Measurements from ENCODE around the gene GRIP1. TPM values are rescaled to one million over a fixed set of nuclear protein-coding genes. Genes with fewer than 3 reads are reported as not detected.

GRIP1 gene
- total RNA-seq, 1 donor from 2014 or later: 0.80 TPM

DNA sequence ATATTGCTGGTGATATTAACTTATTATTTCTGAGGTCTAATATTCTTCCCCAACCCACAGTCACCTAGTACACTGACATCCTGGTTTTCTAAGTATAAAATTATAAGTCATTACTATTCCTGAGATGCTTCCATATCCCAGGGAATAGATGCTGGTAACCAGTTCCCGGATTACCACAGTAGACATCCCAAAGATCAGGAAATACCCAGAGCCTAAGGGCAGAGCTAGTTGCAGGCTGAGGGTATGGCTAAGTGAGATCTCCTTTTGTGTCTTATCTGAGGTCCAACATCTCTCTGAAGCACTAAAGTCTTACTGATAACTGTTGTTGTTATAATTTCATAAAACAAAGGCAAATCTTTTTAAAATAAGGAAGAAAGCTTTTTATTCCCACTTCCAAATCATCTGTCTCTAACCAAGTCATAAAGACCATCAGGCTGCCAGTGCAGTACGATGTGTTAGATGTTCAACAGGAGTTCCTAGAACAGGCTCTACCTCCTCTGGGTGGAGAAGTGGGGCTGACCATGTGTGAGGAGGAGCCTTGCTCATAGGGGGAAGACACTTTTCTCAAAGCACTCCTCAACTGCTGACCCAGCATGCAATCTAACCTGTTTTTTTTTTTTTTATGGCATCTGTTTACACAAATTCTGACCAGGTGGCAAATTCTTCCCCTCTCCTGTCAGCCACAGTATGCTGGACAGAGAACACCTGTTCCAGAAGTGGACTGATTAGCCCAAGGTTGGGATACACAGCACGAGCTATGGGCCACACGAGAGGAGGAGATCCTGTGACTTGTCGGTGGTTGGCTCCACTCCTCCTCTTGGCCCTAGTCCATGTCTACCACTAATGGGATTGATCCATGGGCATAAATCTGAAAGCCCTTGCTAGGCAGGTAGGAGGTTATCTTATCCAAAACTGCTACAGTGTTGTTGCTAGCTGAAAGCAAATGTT is 16.1 kb upstream of the GRIP1 start:
- no peak for DNase-seq (ENCODE audit: low read depth)

DNA sequence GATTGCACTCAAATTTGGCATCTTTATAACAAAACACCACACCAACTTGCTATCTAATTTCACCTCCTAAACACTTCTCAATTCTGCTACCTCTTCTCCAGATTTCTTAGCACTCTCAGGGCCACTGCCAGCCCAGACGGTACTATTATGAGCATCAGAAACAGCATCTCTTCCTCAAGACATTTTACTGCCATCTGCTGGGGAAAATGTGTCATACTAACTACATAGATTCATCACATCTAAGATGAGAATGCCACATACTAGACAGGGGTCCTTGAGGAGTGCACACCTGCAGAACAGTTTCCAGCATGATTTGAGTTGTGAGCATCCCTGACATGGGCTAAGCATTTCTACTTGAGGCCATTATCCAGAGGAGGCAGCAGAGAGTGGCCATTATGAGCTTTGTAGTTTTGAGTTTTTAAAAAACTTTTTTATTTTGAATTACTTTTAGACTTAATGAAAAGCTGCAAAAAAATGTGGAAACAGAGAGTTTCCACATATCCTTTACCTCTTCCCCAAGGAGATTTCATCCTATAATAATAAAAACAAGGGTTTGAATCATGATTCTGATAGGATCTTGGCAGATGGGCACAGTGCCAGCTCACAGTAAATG is 15.1 kb upstream of the GRIP1 start:
- DNase-seq (ENCODE audit: low read depth): peak; percentile 70

DNA sequence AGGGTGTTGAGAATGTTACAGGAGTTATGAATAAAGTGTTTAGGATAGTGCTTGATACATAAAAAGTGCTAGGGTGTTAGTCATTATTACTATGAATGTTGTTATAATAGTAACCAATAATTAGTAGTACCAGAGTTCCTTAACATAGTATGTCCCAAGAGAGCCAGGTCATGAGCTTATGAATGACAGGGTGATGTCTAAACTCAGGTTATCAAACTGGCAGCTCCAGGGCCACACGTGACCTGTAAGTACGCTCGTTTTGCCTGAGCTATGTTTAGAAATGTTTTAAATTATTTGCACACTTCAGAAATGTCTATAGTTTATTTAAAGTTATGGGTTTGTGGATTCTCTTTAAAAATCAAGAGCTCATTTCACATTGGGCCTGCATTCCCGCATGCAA is 14.1 kb upstream of the GRIP1 start:
- DNase-seq (ENCODE audit: low read depth): no peak

DNA sequence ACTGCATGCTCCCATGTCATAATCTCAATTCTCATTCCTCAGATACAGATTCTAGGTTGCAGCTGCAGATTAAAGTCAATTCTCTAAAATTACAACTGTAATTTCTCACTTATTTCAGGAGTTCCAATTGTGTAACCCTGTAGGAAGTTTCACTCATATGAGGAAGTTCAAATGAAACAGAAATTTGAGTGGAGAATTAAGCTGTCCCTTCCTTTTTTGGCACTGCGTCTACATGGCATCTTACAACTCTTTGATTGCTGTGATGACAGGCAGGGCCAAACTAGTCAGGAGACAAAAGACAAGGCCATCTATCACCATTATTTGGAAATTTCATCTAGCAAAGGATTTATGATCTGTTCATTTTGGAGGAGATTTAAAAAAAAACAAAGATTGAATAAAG is 13.3 kb upstream of the GRIP1 start:
- DNase-seq (ENCODE audit: low read depth): no peak

DNA sequence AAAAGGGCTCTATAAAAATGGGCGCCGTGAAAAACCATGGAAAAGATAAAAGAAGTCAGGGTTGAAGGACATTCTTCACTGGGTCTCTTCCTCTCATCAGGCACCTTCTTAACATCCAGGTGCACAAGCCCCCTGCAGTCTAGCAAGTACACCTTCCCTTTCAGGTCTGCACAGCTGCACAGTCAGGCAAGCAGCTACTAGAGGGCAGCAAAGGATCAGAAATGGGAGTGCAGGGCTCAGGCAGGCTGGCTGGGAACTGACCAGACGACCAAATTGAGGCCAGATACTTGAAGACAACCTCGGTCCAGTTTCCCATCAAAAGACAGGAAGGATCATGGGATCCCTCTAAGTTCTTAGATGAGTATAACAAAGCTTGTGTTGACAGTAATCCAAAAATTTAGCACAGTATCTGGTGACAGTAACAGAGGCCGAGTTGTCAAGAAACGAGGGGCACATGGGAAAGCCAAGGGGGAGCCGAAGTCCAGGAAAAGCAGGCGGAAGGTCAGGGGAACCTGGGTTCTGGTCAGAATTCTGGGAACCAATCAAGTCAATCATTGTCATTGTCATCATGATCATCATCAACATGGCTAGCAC is 10.1 kb upstream of the GRIP1 start:
- DNase-seq (ENCODE audit: low read depth): peak; percentile 28

DNA sequence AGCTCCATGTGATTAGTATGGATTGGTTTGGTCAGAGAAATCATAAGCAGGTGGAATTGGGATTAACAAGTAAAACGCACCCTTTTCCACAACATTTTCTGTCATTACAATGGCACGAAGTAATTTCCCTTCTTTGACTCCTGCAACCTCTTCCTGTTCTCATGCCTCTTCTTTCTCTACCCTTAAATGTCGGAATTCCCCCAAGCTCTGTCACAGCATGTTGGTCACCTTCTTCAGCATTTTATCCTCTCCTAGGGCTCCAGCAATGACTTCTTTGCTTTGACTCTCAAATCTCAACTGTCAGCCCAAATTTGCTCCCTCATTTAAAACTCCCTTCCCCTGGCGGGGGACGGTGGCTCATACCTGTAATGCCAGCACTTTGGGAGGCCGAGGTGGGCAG is 5.3 kb upstream of the GRIP1 start:
- DNase-seq (ENCODE audit: low read depth): no peak

DNA sequence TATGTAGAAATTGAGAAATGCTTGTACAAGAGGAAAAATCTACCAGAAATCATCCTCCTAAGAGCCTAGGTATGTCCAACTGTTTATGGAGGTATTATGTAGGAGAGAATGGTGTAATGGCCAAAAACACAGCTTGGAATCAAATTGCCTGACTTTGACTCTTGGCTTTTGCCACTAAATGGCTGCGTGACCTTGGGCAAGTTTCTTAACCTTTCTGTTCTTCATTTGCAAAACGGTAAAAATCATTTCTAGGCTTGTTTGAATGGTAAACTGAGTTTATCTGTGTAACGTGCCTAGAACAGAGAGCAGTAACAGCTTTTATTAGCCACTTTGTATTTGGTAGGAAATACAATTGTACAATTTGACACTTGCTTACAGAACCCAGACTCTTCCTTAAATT is 4.9 kb upstream of the GRIP1 start:
- DNase-seq (ENCODE audit: low read depth): no peak

DNA sequence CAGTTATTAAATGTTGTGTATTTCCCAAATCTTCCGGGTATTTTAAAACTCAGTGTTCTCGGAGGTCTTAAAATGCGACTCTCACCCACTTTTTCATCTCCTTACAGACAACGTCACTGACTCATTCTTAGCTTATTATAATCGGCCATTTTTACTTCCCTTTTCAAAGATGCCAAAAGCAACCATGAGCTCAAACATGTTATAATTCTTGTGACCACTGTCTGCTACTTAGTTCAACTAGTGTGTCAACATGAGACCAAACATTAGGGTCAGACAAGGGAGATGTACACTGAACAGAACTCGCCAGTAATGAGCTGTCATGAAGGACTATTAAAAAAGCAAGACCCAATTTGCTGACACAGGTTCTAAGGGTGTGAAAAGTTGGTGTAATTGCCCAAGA is 4.2 kb upstream of the GRIP1 start:
- no peak for DNase-seq (ENCODE audit: low read depth)

DNA sequence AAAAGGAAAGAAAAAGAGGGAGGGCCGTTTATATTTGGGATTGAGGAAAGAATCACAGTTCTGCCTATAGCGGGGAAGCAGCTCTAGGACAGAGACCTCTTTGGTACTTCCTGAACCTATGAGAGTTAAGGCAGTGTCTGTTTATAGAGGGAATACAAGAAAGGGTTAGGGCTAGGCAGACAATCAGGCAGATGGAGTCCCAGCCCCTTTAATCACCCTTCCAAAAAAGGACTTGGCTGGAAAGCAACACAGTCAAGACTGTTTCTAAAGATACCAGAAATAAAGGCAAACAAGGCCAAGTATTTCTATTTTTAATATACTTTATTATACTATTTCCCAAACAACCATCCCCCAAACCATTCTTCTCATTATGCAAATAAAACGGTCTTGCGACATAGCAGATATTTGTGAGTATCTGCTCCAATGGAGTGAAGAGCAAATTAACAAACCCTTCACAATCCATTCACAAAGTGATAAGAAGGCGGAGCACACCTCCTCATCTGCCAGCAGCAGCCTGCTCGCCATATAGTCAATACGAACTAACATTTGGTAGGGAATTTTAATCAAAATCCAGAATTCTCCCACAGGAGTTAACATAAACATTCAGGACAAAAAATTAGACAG is 697 bp upstream of the GRIP1 start:
- no peak for DNase-seq (ENCODE audit: low read depth)

DNA sequence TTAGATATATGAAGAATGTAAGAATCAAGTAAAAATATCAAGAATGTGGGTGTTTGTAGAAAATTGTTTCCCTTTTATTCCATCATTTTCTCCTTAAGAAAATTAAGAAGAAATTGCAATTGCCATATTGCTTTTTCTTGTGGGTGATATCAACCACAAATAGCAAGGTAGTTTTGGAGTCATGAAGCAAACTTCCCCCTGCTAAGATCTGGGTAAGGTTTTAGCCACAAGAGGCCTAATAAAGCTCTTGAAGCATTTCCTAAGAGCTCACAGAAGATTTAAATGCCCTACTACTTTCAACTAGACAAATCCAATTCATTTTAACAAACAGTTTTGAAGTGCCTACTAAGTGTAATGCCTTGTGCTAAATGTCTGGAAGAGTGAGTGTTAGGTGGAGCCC is 2.6 kb downstream of the GRIP1 start:
- DNase-seq (ENCODE audit: low read depth): no peak

DNA sequence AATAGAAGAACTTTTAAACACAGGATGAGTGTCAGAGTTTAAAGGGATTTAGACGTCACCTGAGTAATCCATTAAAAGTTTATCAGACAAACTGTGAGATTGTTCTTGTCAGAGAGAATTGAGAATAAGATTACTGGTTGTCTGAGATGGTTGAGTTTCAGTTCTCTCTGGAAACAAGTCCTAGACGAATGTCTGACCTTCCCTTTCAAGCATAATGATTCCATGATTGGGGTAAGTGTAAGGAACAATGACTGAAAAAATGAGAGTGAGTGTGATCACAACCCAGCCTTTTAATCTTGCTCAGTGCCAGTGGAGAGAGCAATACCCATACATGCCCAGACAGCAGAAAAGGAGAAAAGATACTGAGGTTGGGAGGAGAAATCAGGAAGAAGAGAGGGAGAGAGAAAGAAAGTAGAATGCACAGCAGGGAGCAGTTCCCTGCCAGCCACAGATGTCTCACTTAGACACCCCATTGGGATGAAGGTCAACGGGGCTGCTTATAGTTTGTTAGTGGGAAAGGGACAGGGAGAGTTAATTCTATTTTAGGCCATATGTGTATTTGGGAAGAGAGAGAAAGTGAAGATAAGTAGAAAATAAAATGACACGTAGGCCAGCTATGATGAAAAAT is 4.3 kb downstream of the GRIP1 start:
- DNase-seq (ENCODE audit: low read depth): no peak

DNA sequence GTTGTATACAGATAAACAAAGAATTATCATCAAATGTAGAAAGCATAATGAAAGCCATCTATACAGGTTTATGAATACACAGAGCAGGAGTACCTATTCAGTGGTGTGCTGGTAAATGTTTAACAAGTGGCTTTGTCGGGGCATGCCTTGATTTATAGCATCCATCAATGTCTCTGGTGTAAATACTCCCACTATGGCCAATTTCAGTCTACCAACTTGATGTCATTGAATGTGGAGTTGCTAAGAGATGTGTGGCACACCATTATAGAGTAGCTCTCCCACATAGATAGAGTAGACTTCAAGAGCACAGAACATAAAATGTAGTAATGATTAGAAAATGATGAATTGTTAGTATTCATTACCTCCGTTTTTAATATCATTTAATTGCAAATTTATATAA is 9.3 kb downstream of the GRIP1 start:
- no peak for DNase-seq (ENCODE audit: low read depth)

DNA sequence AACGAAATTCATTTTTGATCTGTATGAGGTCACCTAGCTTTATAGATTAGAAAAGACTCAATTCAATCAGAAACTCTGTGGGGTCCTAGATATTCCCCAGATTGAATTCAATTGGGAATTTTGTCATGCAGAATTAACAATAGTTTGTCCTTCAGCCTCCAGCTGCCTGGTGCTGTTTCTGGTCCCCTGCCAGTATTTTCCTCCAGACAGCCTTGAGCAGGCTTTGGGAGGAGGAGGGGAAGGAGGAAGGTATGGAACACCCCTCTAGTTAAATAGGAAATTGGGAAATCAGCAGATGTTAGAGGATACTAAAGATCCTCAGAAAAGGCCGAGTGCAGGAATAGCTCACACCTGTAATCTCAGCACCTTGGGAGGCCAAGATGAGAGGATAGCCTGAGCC is 10.6 kb downstream of the GRIP1 start:
- no peak for DNase-seq (ENCODE audit: low read depth)

DNA sequence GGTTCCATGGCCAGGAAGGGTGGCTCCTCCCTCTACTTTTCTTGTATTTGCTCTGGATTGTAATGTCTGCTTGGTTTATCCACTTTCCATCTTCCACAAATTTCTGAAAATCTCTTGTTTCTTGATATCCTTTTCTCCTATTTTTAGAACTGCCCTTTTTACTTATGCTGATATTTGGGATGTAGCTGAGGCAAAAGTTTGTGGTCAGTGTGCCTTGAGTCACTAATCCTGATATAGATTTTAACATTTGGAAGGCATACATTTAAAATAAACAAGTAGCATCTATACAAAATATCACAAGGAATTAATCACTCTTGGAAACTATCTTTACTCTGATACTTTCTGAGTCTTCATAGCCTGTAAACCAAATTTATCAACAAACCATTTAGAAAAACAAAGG is 11.0 kb downstream of the GRIP1 start:
- DNase-seq (ENCODE audit: low read depth): no peak

DNA sequence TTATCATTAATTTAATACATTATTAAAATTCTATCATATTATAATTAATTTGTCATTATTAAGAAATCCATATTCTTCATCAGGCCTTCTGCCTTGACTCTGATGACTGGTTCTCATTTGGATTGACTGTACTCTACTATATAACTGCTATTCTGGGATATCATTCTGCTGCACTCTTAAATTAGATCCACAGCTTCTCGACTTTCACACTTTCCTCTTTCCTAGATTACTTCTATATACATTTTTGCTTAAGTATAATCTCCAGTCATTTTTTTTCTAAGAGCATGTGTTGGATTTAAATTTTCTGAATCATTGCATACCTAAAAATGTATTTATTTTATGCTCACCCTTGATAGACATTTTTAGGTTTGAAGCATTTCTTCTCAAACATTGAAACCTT is 12.4 kb downstream of the GRIP1 start:
- DNase-seq (ENCODE audit: low read depth): no peak

DNA sequence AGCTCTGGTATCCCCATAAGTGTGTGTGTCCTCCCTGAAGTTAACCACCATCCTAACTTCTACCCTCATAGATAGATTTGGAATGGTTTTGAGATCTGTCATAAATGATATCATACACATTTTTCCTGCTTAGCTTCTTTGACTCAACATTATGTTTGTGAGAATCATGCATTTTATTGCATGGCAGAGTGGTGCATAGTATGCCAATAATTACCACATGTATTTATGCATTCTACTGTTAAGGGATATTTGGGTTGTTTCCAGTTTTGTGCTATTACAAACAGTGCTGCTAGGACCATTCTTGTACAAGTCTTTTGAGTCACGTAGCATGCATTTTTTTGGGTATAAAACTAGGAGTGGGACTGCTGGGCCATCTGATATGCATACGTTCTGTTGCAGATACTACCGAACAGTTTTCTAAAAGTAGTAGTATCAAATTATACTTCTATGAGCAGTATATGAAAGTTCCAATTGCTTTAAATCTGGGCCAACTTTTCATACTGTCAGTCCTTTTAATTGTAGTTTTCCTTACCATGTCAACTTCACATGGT is 13.4 kb downstream of the GRIP1 start:
- no peak for DNase-seq (ENCODE audit: low read depth)

DNA sequence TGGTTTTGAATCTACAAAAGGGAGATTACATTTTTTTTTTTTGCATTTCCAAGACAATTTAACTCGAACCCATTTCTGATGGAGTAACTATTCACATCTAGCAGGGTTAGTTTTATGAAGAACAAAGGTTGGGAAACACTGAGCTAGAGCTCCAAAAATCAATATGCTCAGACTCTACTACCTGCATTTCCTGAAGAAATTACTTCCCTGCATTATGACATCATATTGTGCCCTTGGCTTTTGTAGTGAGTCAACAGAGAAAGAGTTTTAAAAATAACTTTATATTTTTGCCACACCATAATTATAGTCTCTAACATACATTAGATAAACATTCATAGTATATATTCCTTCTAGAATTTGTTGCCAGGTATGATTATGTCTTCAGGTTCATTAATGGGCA is 14.8 kb downstream of the GRIP1 start:
- DNase-seq (ENCODE audit: low read depth): no peak

DNA sequence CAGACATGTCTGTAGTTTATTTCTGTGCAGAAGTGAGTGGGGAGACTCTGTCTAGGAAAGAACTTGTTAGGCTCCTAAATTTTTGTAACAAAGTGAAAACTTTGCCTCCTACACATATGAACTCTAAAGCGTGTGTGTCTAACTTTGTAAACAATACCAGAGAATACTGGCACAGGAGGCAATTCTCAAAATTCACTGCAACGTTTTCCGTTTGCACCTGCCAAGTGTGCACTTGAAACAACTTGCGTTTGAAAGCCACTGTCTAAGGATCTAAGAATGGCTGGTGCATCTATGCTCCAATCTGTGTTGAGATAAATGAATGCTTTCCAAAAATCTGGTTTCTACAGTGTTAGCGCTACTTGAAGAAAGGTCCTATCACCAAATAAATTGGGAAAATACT is 15.3 kb downstream of the GRIP1 start:
- DNase-seq (ENCODE audit: low read depth): no peak

DNA sequence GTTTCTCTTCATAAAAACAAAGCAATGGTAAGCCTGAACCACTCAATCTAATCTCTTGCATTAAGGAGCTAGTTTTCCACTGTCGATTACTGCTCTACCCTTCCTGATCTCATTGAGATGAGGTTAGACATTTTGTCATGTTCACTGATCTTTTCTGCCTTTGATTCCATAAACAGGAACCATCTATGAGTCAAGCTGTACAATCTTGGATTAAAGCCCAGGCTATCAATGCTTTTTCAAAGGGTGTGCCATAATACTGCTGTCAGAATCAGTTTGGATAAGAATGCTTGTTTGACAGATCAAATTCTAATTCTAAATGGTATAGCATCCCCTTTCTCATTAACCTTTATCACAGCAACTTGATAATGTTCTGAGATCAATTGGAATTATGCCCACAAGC is 16.1 kb downstream of the GRIP1 start:
- DNase-seq (ENCODE audit: low read depth): no peak

DNA sequence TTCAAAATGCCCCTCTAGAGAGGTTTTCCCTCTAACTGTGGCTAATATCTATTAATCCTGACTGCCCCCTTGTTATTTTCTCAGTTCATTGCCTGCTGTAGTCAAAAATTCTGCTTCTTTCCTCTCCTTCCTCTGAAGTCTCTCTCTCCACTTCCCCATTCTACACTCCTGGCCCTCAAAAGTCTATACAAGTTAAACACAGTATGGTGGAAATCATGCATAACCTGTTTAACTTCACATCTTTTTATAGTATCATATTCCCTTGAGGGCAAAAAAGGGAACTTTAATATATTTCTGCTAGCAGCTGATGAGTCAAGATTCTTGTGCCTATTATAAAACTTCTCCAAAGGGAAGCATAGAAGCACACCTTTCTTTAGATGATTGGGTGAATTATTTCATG is 16.7 kb downstream of the GRIP1 start:
- DNase-seq (ENCODE audit: low read depth): no peak

DNA sequence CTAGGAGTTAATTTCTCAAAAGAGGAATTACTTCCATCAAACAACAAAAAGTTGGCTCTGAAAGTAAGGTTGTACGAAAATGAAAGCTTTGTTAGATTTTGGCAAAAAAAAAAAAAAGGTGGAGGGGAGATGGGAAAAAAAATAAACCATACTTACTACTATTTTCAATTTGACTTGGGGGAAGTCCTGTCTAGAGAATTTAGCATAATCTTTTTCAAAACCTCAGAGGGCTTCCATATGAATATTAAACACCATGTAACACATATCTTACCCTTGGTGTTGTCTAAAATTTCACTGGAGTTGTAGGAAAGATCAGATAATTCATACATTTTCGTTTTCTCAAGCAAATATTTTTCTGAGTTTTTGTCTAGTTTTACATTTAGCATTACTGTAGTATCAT is 17.5 kb downstream of the GRIP1 start:
- no peak for DNase-seq (ENCODE audit: low read depth)

Data from myocyte (in vitro differentiated cells).